HepG2 (cell line): Measurements from ENCODE around the gene ARL16. TPM values are rescaled to one million over a fixed set of nuclear protein-coding genes. Genes with fewer than 3 reads are reported as not detected.

ENCODE experiments used
- CREB1 ChIP-seq, 2 experiments: fragments of 450-650 bp in 1 of 2; IDR thresholded peaks; 2 replicates each; pipeline ENCODE4 v1.6.1; 2016 to 2017; ENCODE audit warnings: control low read depth in 1 of 2, mild to moderate bottlenecking in 1 of 2, missing compliant biosample characterization in 1 of 2, missing genetic modification characterization in 1 of 2
- GLI4 ChIP-seq: sonication (generic); formaldehyde crosslinking; IDR thresholded peaks from 2 replicates; pipeline ENCODE4 v1.5.1; 2020; ENCODE audit warnings: missing genetic modification reagents, mild to moderate bottlenecking, moderate library complexity, borderline replicate concordance
- KDM5A ChIP-seq: fragments of 200-600 bp; sonication (generic); IDR thresholded peaks from 2 replicates; pipeline ENCODE4 v1.7.0; 2018; ENCODE audit warnings: antibody characterized with exemption, mild to moderate bottlenecking, low read length, borderline replicate concordance
- MAFK ChIP-seq, 2 experiments: IDR thresholded peaks in 1 of 2; conservative IDR thresholded peaks in 1 of 2; 2 replicates each; pipeline ENCODE4 v1.6.1; 2011; ENCODE audit warnings: improper control_type of control experiment in 2 of 2, low read length in 2 of 2
- MIER2 ChIP-seq: IDR thresholded peaks from 2 replicates; pipeline ENCODE4 v1.6.1; 2016; ENCODE audit warnings: missing biosample characterization, missing genetic modification reagents
- NFATC3 ChIP-seq: sonication (generic); formaldehyde crosslinking; IDR thresholded peaks from 2 replicates; pipeline ENCODE4 v1.5.1; 2020; ENCODE audit warnings: mild to moderate bottlenecking, missing genetic modification reagents
- NFRKB ChIP-seq: fragments of 450-650 bp; IDR thresholded peaks from 2 replicates; pipeline ENCODE4 v1.6.1; 2017
- PAWR ChIP-seq: sonication (generic); formaldehyde crosslinking; IDR thresholded peaks from 2 replicates; pipeline ENCODE4 v1.4.0; 2020; ENCODE audit warnings: missing genetic modification reagents, mild to moderate bottlenecking, borderline replicate concordance
- PRDM4 ChIP-seq: sonication (generic); formaldehyde crosslinking; IDR thresholded peaks from 2 replicates; pipeline ENCODE4 v1.9.0; 2021; ENCODE audit warnings: missing genetic modification reagents, borderline replicate concordance
- RARG ChIP-seq: sonication (generic); formaldehyde crosslinking; IDR thresholded peaks from 2 replicates; pipeline ENCODE4 v1.4.0; 2020; ENCODE audit warnings: low read depth, mild to moderate bottlenecking, missing genetic modification reagents
- SALL2 ChIP-seq: sonication (generic); formaldehyde crosslinking; IDR thresholded peaks from 2 replicates; pipeline ENCODE4 v1.8.1; 2023; ENCODE audit warnings: mild to moderate bottlenecking, missing genetic modification reagents, inconsistent platforms
- SIN3A ChIP-seq: IDR thresholded peaks from 2 replicates; pipeline ENCODE4 v1.6.1; 2011; ENCODE audit warnings: low read depth, mild to moderate bottlenecking, control low read depth, low read length, borderline replicate concordance
- SMAD1 ChIP-seq: sonication (generic); formaldehyde crosslinking; IDR thresholded peaks from 2 replicates; pipeline ENCODE4 v1.4.0; 2020; ENCODE audit warnings: missing genetic modification reagents, low read depth, mild to moderate bottlenecking, borderline replicate concordance
- TCF7L2 ChIP-seq: IDR thresholded peaks from 2 replicates; pipeline ENCODE4 v1.6.1; 2011; ENCODE audit warnings: mild to moderate bottlenecking, low read depth, low read length, moderate library complexity
- TIGD3 ChIP-seq: sonication (generic); formaldehyde crosslinking; IDR thresholded peaks from 2 replicates; pipeline ENCODE4 v1.5.1; 2020; ENCODE audit warnings: mild to moderate bottlenecking, missing genetic modification reagents, borderline replicate concordance
- TOPORS ChIP-seq: sonication (generic); formaldehyde crosslinking; IDR thresholded peaks from 2 replicates; pipeline ENCODE4 v1.8.0; 2023; ENCODE audit warnings: mild to moderate bottlenecking, missing genetic modification reagents
- ZNF143 ChIP-seq: sonication (generic); formaldehyde crosslinking; IDR thresholded peaks from 2 replicates; pipeline ENCODE4 v1.4.0; 2020; ENCODE audit warnings: missing genetic modification reagents
- ZNF33A ChIP-seq: sonication (generic); formaldehyde crosslinking; IDR thresholded peaks from 2 replicates; pipeline ENCODE4 v1.5.1; 2020; ENCODE audit warnings: missing genetic modification reagents, mild to moderate bottlenecking, moderate library complexity, borderline replicate concordance
- ZNF414 ChIP-seq: sonication (generic); formaldehyde crosslinking; IDR thresholded peaks from 2 replicates; pipeline ENCODE4 v1.5.0; 2020; ENCODE audit warnings: missing genetic modification reagents
- ZNF441 ChIP-seq: sonication (generic); formaldehyde crosslinking; IDR thresholded peaks from 2 replicates; pipeline ENCODE4 v1.7.0; 2021; ENCODE audit warnings: missing genetic modification reagents, borderline replicate concordance
- ZNF7 ChIP-seq: IDR thresholded peaks from 2 replicates; pipeline ENCODE4 v1.6.1; 2016; ENCODE audit warnings: missing biosample characterization, missing genetic modification reagents
- polyA plus RNA-seq, 8 experiments: library from polyadenylated mRNA; depleted of rRNA in 3 of 8; stranded (reverse) in 7 of 8; unstranded in 1 of 8; fragments of >200 nt; fragmentation: Illumina TruSeq in 4 of 8; extraction: Trizol in 4 of 8; gene quantifications; 2 replicates each; pipeline versions ENCODE4 v1.2.1 to v1.2.3, GENCODE V29; 2011 to 2016; ENCODE audit warnings: low read depth in 4 of 8, missing spikeins in 1 of 8, mixed read lengths in 1 of 8; ENCODE audit not compliant: insufficient read depth in 1 of 8
- total RNA-seq, 5 experiments: library from RNA; depleted of rRNA; stranded (reverse); fragments of >200 nt; fragmentation: Illumina TruSeq; extraction: Trizol; gene quantifications; 2 replicates each; pipeline ENCODE4 v1.2.3, GENCODE V29; 2016; ENCODE audit warnings: low read depth in 1 of 5
- TF ChIP-seq, protein P1 (sequence below): sonication (generic); formaldehyde crosslinking; IDR thresholded peaks from 2 replicates; pipeline ENCODE4 v1.5.1; 2020; ENCODE audit warnings: missing genetic modification reagents, mild to moderate bottlenecking, borderline replicate concordance

Gene ARL16
- total and polyA plus RNA-seq, 2 of the 13 experiments (the other 11 are each of a cell fraction or from before 2014, with no cell fraction given), result 20.8 to 30.8 TPM

DNA sequence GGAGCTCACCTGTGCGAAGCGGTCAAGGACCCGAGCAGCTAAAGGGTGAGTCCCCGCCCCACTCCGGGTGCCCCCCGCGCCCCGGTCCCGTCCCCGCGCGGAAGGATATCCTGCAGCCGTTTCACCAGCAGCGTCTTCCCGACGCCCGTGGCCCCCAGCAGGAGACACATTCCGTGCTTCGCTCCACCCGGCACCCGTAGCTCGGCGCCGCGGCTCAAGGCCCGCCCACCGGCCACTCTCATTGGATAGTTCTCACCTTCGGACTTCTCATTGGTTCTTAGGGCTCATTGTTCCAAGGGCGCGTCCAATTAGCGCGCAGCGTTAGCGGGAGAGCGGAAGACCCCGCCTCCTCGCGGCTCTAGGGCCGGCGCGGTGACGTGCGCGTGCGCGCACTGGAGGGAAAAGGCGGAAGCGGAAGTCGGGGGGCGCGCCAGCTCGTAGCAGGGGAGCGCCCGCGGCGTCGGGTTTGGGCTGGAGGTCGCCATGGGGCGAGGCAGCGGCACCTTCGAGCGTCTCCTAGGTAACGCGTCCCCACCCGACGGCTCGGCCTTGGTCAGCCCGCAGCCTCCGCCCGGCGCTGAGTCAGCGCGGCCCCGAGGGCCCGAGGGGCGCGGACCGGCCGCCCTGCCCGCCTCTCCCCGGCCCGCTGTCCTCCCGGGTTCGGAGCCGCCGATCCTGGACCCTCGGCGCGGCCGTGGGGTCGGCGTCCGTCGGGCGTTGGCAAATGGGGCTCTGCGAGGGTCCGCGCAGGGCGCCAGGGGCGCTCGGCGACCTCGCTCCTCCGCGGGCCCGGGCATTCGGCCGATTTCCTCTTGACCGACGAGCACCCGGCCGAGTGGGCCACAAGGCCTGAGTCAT is at the start of gene ARL16, which contains the start of gene HGS (continued):
- TF ChIP-seq PRDM4 (CRISPR knock-in tag) (no peak), PAWR (no peak), ZNF143 (CRISPR knock-in tag) (peak; percentile 43), GLI4 (CRISPR knock-in tag) (peak; percentile 35; the same call in 1 of the 2 replicates), NFRKB (no peak), NFATC3 (CRISPR knock-in tag) (no peak), ZNF441 (peak; percentile 13), SIN3A (peak; percentile 98), SALL2 (CRISPR knock-in tag) (peak; percentile 90; the same call in 1 of the 2 replicates), SMAD1 (CRISPR knock-in tag) (no peak; the same call in 1 of the 2 replicates), MAFK (conservative IDR thresholded peaks at IDR 0.05 in 1 of 2, IDR thresholded peaks at IDR 0.05 in 1 of 2; ENCODE audit: low read length in 2 of 2) (no peak; a peak in 1 of 4 replicates), ZNF414 (peak; percentile 56), ZNF7 (CRISPR knock-in tag) (no peak), RARG (CRISPR knock-in tag) (0 out of 2 replicates have a peak, but pooled peaks have one; percentile 80), TCF7L2 (no peak), CREB1 (IDR thresholded peaks at IDR 0.05) (peak; percentile 85), CREB1 (CRISPR knock-in tag; IDR thresholded peaks at IDR 0.05) (peak; percentile 87), TIGD3 (CRISPR knock-in tag) (no peak), MIER2 (CRISPR knock-in tag) (no peak), TOPORS (CRISPR knock-in tag) (no peak), KDM5A (peak; percentile 92), ZNF33A (CRISPR knock-in tag) (no peak)
- TF ChIP-seq, protein P1, sequence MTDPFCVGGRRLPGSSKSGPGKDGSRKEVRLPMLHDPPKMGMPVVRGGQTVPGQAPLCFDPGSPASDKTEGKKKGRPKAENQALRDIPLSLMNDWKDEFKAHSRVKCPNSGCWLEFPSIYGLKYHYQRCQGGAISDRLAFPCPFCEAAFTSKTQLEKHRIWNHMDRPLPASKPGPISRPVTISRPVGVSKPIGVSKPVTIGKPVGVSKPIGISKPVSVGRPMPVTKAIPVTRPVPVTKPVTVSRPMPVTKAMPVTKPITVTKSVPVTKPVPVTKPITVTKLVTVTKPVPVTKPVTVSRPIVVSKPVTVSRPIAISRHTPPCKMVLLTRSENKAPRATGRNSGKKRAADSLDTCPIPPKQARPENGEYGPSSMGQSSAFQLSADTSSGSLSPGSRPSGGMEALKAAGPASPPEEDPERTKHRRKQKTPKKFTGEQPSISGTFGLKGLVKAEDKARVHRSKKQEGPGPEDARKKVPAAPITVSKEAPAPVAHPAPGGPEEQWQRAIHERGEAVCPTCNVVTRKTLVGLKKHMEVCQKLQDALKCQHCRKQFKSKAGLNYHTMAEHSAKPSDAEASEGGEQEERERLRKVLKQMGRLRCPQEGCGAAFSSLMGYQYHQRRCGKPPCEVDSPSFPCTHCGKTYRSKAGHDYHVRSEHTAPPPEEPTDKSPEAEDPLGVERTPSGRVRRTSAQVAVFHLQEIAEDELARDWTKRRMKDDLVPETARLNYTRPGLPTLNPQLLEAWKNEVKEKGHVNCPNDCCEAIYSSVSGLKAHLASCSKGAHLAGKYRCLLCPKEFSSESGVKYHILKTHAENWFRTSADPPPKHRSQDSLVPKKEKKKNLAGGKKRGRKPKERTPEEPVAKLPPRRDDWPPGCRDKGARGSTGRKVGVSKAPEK (CRISPR knock-in tag), result no peak
